Mucosa of stomach (tissue), 1 donor: Measurements from ENCODE around the gene RAB22A.
"Not testable (repeated sequence)": the region's sequence is repeated elsewhere in the genome, so short reads cannot be mapped to it uniquely, and the experiment has no call there.

Source experiments
- H3K27me3 ChIP-seq: one replicate; pipeline ENCODE4 v1.7.0; 2013; ENCODE audit warnings: mild to moderate bottlenecking, low read length; ENCODE audit not compliant: control insufficient read depth, insufficient read depth
- H3K36me3 ChIP-seq: one replicate; pipeline ENCODE4 v1.7.0; 2013; ENCODE audit warnings: low read length; ENCODE audit not compliant: control insufficient read depth, insufficient read depth
- H3K4me1 ChIP-seq: one replicate; pipeline ENCODE4 v1.7.0; 2013; ENCODE audit warnings: mild to moderate bottlenecking, low read length; ENCODE audit not compliant: control insufficient read depth, insufficient read depth
- H3K4me3 ChIP-seq: one replicate; pipeline ENCODE4 v1.7.0; 2013; ENCODE audit warnings: low read length
- H3K9ac ChIP-seq: one replicate; pipeline ENCODE4 v1.7.0; 2013; ENCODE audit warnings: mild to moderate bottlenecking, low read length, moderate library complexity
- H3K9me3 ChIP-seq: one replicate; pipeline ENCODE4 v1.7.0; 2013; ENCODE audit warnings: mild to moderate bottlenecking, low read length, moderate library complexity; ENCODE audit not compliant: control insufficient read depth
- donor health status: Pancreatic carcinoma.

Gene RAB22A

GRCh38 chr20:58408603-58409246, 99.2 kb downstream of the RAB22A start:
- Histone ChIP-seq H3K4me3 (no peak overlapping the region), H3K9me3 (no peaks in the 10 kb centered on the region), H3K9ac (no peak overlapping the region), H3K27me3 (no peaks in the 10 kb centered on the region), H3K36me3 (no peaks in the 10 kb centered on the region), H3K4me1 (no peaks in the 10 kb centered on the region)

- not testable (repeated sequence) for H3K4me1 ChIP-seq, H3K9ac ChIP-seq, H3K36me3 ChIP-seq, H3K4me3 ChIP-seq, H3K9me3 ChIP-seq, H3K27me3 ChIP-seq
These were observed 104.7 kb downstream of the RAB22A start for GRCh38 chr20:58414216-58414615.

DNA sequence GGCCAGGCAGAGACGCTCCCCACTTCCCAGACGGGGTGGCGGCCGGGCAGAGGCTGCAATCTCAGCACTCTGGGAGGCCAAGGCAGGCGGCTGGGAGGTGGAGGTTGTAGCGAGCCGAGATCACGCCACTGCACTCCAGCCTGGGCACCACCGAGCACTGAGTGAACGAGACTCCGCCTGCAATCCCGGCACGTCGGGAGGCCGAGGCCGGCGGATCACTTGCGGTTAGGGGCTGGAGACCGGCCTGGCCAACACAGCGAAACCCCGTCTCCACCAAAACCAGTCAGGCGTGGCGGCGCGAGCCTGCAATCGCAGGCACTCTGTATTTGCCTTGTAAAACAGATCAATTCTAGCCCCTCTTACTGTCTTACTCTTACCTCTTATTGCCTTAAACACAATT, 105.3 kb downstream of the RAB22A start:
- not testable (repeated sequence) for H3K9ac ChIP-seq, H3K27me3 ChIP-seq, H3K4me1 ChIP-seq, H3K4me3 ChIP-seq, H3K36me3 ChIP-seq, H3K9me3 ChIP-seq

DNA sequence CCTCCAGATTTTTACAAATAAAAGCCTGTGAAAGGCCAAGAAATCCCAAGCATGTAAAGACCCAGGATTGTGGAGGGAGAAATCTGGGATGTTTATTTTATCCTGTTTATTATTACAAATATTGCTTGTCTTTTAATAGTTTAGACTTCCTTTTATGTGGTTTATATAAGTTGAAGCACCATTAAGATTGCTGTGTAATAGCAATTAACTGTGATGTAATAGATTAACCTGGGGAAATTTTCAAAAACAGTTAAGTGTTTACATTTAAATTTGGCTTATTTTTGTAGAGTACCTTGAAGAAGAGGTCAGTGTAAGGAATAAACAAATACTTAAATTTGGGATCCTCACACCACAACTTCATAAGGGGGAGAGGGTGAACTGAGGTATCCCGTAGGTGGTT, 106.5 kb downstream of the RAB22A start:
- Histone ChIP-seq H3K9me3 (no peaks in the 10 kb centered on the region), H3K36me3 (peaks cover 7% of the 10 kb centered on the region), H3K9ac (no peak overlapping the region), H3K4me3 (no peak overlapping the region), H3K27me3 (no peaks in the 10 kb centered on the region), H3K4me1 (no peaks in the 10 kb centered on the region)

DNA sequence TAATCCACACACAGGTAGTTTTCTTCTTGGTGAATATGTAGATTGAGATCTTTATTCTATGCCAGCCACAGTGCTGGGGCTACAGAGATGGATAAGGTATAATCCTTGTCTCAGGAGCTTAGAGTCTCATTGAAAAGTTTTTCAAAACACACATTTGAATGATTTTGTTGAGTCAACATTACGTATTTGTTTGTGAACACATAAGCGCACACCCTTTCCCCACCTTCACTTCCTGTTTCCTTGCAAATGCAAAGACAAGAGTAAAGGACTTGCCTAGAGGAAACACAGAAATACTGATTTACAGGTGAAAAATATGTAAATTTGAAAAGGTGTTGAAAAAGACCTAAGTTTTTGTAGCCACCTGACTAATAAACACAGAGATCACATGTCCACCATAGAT, 107.3 kb downstream of the RAB22A start:
- H3K4me1 ChIP-seq = no peaks in the 10 kb centered on the region
- no peaks in the 10 kb centered on the region for H3K27me3 ChIP-seq
- H3K9ac ChIP-seq = no peak overlapping the region
- no peaks in the 10 kb centered on the region for H3K9me3 ChIP-seq
- H3K36me3 ChIP-seq = peaks cover 7% of the 10 kb centered on the region
- no peak overlapping the region for H3K4me3 ChIP-seq
